Measurements from ENCODE around the gene SLITRK3. TPM values are rescaled to one million over a fixed set of nuclear protein-coding genes. Genes with fewer than 3 reads are reported as not detected.

The SLITRK3 gene
- polyA plus RNA-seq, 2 of the 4 experiments (the other 2 are of a cell fraction): not detected

GRCh38 chr3:165211721-165212120 lies 15.5 kb upstream of the SLITRK3 start:
- no peaks in the 10 kb centered on the region for H3K4me1 ChIP-seq
- H3K4me2 ChIP-seq: no peak overlapping the region
- WGBS (ENCODE audit: missing lambda C conversion rate): 52% methylated on average over 4 of the region's 4 CpGs
- FAIRE-seq: no peak
- ATAC-seq: no peak
- POLR2A ChIA-PET: no interaction called here
- TF ChIP-seq FOSB (CRISPR knock-in tag; IDR thresholded peaks at IDR 0.05): no peak
- no peak for TF ChIP-seq CBX2 (IDR thresholded peaks at IDR 0.05; ENCODE audit: borderline replicate concordance, low read depth)
- TF ChIP-seq HDAC2 (IDR thresholded peaks at IDR 0.05): no peak
- TF ChIP-seq ZNF302 (CRISPR knock-in tag; IDR thresholded peaks at IDR 0.05): no peak
- no peak for TF ChIP-seq CHD2 (IDR thresholded peaks at IDR 0.05; ENCODE audit: low read length, partially characterized antibody)
- no peak for TF ChIP-seq MAZ (IDR thresholded peaks at IDR 0.05; ENCODE audit: borderline replicate concordance, low read depth, low read length)
- TF ChIP-seq E2F6 (IDR thresholded peaks at IDR 0.05; ENCODE audit: borderline replicate concordance, low read depth): no peak
- no peak for TF ChIP-seq GATA3 (IDR thresholded peaks at IDR 0.05; ENCODE audit: borderline replicate concordance)
- no peak for TF ChIP-seq NR3C1 (IDR thresholded peaks at IDR 0.05)
- no peak for TF ChIP-seq BHLHE40 (IDR thresholded peaks at IDR 0.05; ENCODE audit: low read depth, low read length)
- no peak for TF ChIP-seq EHF (CRISPR knock-in tag; IDR thresholded peaks at IDR 0.05)
- no peak for TF ChIP-seq KDM1A (IDR thresholded peaks at IDR 0.05; ENCODE audit: low read depth)
- no peak for TF ChIP-seq RCOR1 (IDR thresholded peaks at IDR 0.05; ENCODE audit: low read depth, low read length)
- TF ChIP-seq, protein P1, sequence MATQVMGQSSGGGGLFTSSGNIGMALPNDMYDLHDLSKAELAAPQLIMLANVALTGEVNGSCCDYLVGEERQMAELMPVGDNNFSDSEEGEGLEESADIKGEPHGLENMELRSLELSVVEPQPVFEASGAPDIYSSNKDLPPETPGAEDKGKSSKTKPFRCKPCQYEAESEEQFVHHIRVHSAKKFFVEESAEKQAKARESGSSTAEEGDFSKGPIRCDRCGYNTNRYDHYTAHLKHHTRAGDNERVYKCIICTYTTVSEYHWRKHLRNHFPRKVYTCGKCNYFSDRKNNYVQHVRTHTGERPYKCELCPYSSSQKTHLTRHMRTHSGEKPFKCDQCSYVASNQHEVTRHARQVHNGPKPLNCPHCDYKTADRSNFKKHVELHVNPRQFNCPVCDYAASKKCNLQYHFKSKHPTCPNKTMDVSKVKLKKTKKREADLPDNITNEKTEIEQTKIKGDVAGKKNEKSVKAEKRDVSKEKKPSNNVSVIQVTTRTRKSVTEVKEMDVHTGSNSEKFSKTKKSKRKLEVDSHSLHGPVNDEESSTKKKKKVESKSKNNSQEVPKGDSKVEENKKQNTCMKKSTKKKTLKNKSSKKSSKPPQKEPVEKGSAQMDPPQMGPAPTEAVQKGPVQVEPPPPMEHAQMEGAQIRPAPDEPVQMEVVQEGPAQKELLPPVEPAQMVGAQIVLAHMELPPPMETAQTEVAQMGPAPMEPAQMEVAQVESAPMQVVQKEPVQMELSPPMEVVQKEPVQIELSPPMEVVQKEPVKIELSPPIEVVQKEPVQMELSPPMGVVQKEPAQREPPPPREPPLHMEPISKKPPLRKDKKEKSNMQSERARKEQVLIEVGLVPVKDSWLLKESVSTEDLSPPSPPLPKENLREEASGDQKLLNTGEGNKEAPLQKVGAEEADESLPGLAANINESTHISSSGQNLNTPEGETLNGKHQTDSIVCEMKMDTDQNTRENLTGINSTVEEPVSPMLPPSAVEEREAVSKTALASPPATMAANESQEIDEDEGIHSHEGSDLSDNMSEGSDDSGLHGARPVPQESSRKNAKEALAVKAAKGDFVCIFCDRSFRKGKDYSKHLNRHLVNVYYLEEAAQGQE (IDR thresholded peaks at IDR 0.05): no peak
- no peak for TF ChIP-seq NFE2L2 (conservative IDR thresholded peaks at IDR 0.05; ENCODE audit: low read length)
- TF ChIP-seq HEYL (CRISPR knock-in tag; IDR thresholded peaks at IDR 0.05): no peak
- no peak for TF ChIP-seq MAFK (IDR thresholded peaks at IDR 0.05; ENCODE audit: partially characterized antibody)
- no peak for TF ChIP-seq KDM5A (IDR thresholded peaks at IDR 0.05)
- no peak for TF ChIP-seq USF2 (IDR thresholded peaks at IDR 0.05)
- CTCF ChIA-PET: interaction anchor here (1.3 kb wide), 1 partner anchor 20 kb away, joined by 3 read pairs; no protein-coding TSS in a partner anchor
- H3K27ac ChIP-seq: no peak overlapping the region
- no peak for DNase-seq (ENCODE audit: low read depth in 1 of 2, low spot score in 1 of 2)
- H3K4me3 ChIP-seq: no peak overlapping the region
- no peaks in the 10 kb centered on the region for H3K9me3 ChIP-seq

GRCh38 chr3:165210727-165211126 lies 14.5 kb upstream of the SLITRK3 start:
- ATAC-seq: no peak
- H3K4me1 ChIP-seq: no peaks in the 10 kb centered on the region
- no peaks in the 10 kb centered on the region for H3K9me3 ChIP-seq
- no peak overlapping the region for H3K27ac ChIP-seq
- no peak overlapping the region for H3K4me3 ChIP-seq
- WGBS (ENCODE audit: missing lambda C conversion rate): 51% methylated on average over 3 of the region's 3 CpGs
- no peak for FAIRE-seq
- CTCF ChIA-PET: no interaction called here
- H3K4me2 ChIP-seq: no peak overlapping the region
- POLR2A ChIA-PET: no interaction called here
- DNase-seq (ENCODE audit: low read depth in 1 of 2, low spot score in 1 of 2): no peak
- TF ChIP-seq HOXB13 (CRISPR knock-in tag; IDR thresholded peaks at IDR 0.05; ENCODE audit: low read depth): no peak
- no peak for TF ChIP-seq CEBPB (IDR thresholded peaks at IDR 0.05)
- no peak for TF ChIP-seq EHMT2 (IDR thresholded peaks at IDR 0.05; ENCODE audit: low read depth)
- TF ChIP-seq, protein P2, sequence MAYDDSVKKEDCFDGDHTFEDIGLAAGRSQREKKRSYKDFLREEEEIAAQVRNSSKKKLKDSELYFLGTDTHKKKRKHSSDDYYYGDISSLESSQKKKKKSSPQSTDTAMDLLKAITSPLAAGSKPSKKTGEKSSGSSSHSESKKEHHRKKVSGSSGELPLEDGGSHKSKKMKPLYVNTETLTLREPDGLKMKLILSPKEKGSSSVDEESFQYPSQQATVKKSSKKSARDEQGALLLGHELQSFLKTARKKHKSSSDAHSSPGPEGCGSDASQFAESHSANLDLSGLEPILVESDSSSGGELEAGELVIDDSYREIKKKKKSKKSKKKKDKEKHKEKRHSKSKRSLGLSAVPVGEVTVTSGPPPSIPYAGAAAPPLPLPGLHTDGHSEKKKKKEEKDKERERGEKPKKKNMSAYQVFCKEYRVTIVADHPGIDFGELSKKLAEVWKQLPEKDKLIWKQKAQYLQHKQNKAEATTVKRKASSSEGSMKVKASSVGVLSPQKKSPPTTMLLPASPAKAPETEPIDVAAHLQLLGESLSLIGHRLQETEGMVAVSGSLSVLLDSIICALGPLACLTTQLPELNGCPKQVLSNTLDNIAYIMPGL (CRISPR knock-in tag; IDR thresholded peaks at IDR 0.05; ENCODE audit: borderline replicate concordance): no peak
- no peak for TF ChIP-seq JUN (IDR thresholded peaks at IDR 0.05)
- no peak for TF ChIP-seq NPAS2 (CRISPR knock-in tag; IDR thresholded peaks at IDR 0.05; ENCODE audit: borderline replicate concordance)
- TF ChIP-seq ZSCAN20 (CRISPR knock-in tag; IDR thresholded peaks at IDR 0.05): no peak
